Neuron (in vitro differentiated cells): ENCODE data around the gene RUSF1.
"Not testable (repeated sequence)": the region's sequence is repeated elsewhere in the genome, so short reads cannot be mapped to it uniquely, and the experiment has no call there.

Experiments
- H2AFZ ChIP-seq: one replicate; pipeline ENCODE4 v1.6.1; 2013; ENCODE audit warnings: low read depth, mild to moderate bottlenecking, inconsistent platforms, low read length, moderate library complexity
- H3K27me3 ChIP-seq: one replicate; pipeline ENCODE4 v1.6.1; 2013; ENCODE audit warnings: low read length; ENCODE audit not compliant: insufficient read depth
- H3K36me3 ChIP-seq: one replicate; pipeline ENCODE4 v1.6.1; 2013; ENCODE audit warnings: low read length; ENCODE audit not compliant: insufficient read depth
- H3K4me1 ChIP-seq: one replicate; pipeline ENCODE4 v1.6.1; 2013; ENCODE audit warnings: low read length; ENCODE audit not compliant: insufficient read depth
- H3K4me3 ChIP-seq: 2 replicates; pipeline ENCODE4 v1.5.1; 2013; ENCODE audit warnings: mild to moderate bottlenecking, low read length, moderate library complexity
- H3K9me3 ChIP-seq: one replicate; pipeline ENCODE4 v1.6.1; 2013; ENCODE audit warnings: low read length

RUSF1 gene

DNA sequence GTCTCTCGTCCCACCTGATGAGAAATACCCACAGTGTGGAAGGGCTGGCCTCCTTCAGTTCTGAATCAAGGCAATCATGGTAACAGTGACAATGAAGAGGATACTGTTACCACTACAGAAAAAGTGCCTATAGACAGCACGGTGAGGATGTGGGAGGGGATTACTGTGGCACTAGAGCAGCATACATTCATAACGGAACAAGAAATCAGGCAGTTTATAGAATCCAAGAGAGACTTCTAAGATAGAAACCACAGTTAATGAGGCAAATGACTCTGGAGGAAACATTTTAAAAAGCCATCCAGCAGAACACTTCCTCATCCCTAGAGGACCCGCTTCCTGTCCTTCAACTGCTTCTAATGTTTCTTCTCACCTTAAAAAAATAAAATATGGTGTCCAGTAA is 2.7 kb downstream of the RUSF1 start:
- H3K4me3 ChIP-seq = no peak overlapping the region
- peaks cover 13% of the 10 kb centered on the region for H3K36me3 ChIP-seq
- no peaks in the 10 kb centered on the region for H3K9me3 ChIP-seq
- H2AFZ ChIP-seq = no peak overlapping the region
- peaks cover 20% of the 10 kb centered on the region for H3K4me1 ChIP-seq
- no peaks in the 10 kb centered on the region for H3K27me3 ChIP-seq

- H3K4me1 ChIP-seq = peaks cover 15% of the 10 kb centered on the region
- H2AFZ ChIP-seq = no peak overlapping the region
- peaks cover 24% of the 10 kb centered on the region for H3K36me3 ChIP-seq
- H3K4me3 ChIP-seq = no peak overlapping the region
- no peaks in the 10 kb centered on the region for H3K27me3 ChIP-seq
- no peaks in the 10 kb centered on the region for H3K9me3 ChIP-seq
Observed at GRCh38 chr16:31504159-31504558, 4.0 kb downstream of the RUSF1 start.

- Histone ChIP-seq H3K36me3 (peaks cover 29% of the 10 kb centered on the region), H3K4me1 (peaks cover 10% of the 10 kb centered on the region)
- H3K9me3 ChIP-seq, H3K27me3 ChIP-seq, H3K4me3 ChIP-seq, H2AFZ ChIP-seq: not testable (repeated sequence)
Observed at GRCh38 chr16:31503555-31503954, 4.6 kb downstream of the RUSF1 start.

- Histone ChIP-seq H2AFZ (no peak overlapping the region), H3K4me1 (peaks cover 10% of the 10 kb centered on the region), H3K36me3 (peaks cover 35% of the 10 kb centered on the region), H3K9me3 (no peaks in the 10 kb centered on the region), H3K27me3 (no peaks in the 10 kb centered on the region), H3K4me3 (no peak overlapping the region)
Observed at GRCh38 chr16:31502981-31503380, 5.2 kb downstream of the RUSF1 start.

GRCh38 chr16:31501966-31502348 is 6.2 kb downstream of the RUSF1 start:
- Histone ChIP-seq H3K9me3 (no peaks in the 10 kb centered on the region), H3K36me3 (peaks cover 41% of the 10 kb centered on the region), H2AFZ (no peak overlapping the region), H3K27me3 (no peaks in the 10 kb centered on the region), H3K4me1 (peaks cover 4% of the 10 kb centered on the region), H3K4me3 (no peak overlapping the region)

GRCh38 chr16:31501226-31501965 is 6.8 kb downstream of the RUSF1 start:
- Histone ChIP-seq H2AFZ (no peak overlapping the region), H3K4me1 (no peaks in the 10 kb centered on the region), H3K27me3 (no peaks in the 10 kb centered on the region), H3K36me3 (peaks cover 46% of the 10 kb centered on the region), H3K9me3 (no peaks in the 10 kb centered on the region), H3K4me3 (no peak overlapping the region)

DNA sequence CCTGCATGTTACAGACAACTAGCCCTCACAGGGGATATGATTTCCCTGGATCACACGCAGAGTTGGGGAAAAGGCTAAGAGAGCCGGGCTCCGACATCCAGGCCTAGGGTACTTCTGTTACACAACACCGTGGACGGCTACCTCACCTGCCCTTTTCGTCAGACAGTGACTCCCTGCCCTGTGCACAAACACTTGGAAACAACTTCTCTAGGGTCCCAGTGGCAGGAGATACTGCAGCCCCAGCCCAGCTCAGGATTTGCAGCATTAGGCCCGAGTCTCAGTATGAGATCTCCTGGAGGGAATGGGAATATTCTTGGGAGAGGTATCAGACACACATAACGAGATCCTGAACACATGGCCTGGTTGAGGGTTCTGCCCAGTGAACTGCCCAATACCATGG is 8.3 kb downstream of the RUSF1 start:
- no peaks in the 10 kb centered on the region for H3K9me3 ChIP-seq
- H3K27me3 ChIP-seq = no peaks in the 10 kb centered on the region
- H3K4me3 ChIP-seq = no peak overlapping the region
- H3K36me3 ChIP-seq = peaks cover 48% of the 10 kb centered on the region
- H3K4me1 ChIP-seq = no peaks in the 10 kb centered on the region
- H2AFZ ChIP-seq = no peak overlapping the region

DNA sequence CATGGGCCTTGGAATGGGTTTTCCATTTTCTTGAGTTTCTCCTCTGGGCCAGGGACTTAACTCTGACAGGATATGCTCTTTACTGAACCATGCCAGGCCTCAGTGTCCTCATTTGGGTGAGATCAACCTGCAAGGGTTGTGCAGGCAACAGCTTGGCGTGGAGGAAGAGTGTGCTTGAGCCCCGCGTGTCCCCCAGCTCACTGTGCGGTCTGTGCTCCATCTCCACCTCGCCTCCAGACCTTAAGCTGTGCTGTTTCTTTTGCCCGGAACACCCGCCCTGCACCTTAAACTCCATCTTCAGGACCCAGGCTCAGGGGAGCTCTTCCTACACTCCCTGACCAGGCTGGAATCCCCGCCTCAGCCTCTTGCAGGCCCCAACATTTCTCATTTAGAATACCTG is 9.7 kb downstream of the RUSF1 start:
- H3K27me3 ChIP-seq = no peaks in the 10 kb centered on the region
- H3K9me3 ChIP-seq = no peaks in the 10 kb centered on the region
- H3K36me3 ChIP-seq = peaks cover 54% of the 10 kb centered on the region
- H3K4me3 ChIP-seq = no peak overlapping the region
- no peak overlapping the region for H2AFZ ChIP-seq
- no peaks in the 10 kb centered on the region for H3K4me1 ChIP-seq

- no peak overlapping the region for H2AFZ ChIP-seq
- H3K9me3 ChIP-seq = no peaks in the 10 kb centered on the region
- no peaks in the 10 kb centered on the region for H3K27me3 ChIP-seq
- H3K36me3 ChIP-seq = peaks cover 71% of the 10 kb centered on the region
- H3K4me1 ChIP-seq = no peaks in the 10 kb centered on the region
- H3K4me3 ChIP-seq = no peak overlapping the region
Observed at GRCh38 chr16:31496670-31497069, 11.5 kb downstream of the RUSF1 start.

GRCh38 chr16:31493506-31494125 is 14.6 kb downstream of the RUSF1 start:
- Histone ChIP-seq H3K4me3 (no peak overlapping the region), H3K4me1 (no peaks in the 10 kb centered on the region), H3K27me3 (no peaks in the 10 kb centered on the region), H3K36me3 (peaks cover 78% of the 10 kb centered on the region), H3K9me3 (no peaks in the 10 kb centered on the region), H2AFZ (no peak overlapping the region)

DNA sequence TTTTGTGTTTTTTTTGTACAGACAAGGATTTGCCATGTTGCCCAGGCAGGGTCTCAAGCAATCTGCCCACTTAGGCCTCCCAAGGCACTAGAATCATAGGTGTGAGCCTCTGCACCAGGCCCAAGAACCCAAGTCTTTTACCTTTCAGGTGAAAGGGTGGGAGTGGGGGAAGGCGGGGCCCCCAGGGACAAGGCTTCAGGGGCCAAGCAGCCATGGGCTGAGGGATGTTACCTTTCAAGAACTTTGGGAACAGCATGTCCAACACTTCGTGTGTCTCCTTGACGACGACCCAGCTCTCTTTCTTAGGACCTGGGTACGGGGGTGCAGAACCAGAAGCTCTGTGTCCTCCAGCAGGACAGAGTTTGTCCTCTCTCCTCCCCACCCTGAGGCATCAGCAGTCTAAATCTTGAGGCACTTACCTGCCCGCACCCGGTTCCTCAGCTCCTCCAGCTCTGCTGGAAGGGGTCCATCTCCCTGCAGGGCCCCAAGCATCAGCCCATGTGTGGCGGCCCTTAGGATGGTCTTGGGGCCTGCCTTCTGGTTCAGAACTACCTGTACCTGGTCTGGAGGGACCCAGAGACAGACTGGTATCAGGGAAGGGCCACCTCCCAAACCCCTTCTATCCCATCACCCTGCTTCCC is 16.3 kb downstream of the RUSF1 start:
- Histone ChIP-seq H3K36me3 (peaks cover 69% of the 10 kb centered on the region), H3K9me3 (peaks cover 2% of the 10 kb centered on the region), H3K4me3 (no peak overlapping the region), H3K4me1 (no peaks in the 10 kb centered on the region), H2AFZ (no peak overlapping the region), H3K27me3 (no peaks in the 10 kb centered on the region)

DNA sequence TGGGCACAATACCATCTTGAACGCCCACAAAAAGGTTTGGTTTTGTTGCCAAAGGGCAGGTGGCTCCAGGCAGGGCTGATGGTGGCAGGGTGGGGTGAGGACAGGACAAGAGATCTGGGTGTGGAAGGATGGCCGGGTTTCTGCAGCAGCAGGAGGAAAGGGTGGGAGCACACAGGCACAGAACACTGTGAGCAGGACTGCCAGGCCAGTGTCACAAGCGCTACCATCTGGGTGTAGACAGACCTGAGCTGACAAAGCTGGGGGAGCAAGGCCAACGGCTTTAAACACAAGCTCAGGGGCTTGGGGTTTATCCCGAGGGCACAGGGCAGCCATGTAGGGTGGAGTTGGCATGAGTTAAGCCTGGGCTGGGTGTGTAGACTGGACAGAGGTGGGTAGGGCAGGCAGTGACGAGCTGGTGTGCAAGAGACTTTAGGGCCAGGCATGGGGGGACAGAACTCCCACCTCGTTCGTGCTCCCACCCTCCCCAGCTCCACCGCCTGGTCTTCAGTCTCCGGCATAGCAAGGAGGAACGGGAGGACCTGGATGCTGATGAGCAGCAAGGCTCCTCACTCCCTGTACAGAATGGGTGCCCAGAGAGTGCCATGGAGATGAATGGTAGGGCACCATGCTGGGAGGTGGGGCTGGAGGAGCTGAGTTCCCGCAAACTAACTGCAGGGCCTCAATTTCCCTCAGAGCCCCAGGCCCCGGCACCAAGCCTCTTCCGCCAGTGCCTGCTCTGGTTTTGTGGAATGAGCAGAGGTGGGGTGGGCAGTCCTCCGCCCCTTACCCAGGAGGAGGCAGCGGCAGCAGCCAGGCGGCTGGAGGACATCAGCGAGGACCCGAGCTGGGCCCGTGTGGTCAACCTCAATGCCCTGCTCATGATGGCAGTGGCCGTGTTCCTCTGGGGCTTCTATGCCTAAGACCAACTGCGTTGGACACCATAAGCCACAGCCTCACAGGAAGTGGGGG is 18.3 kb downstream of the RUSF1 start:
- peaks cover 53% of the 10 kb centered on the region for H3K36me3 ChIP-seq
- no peak overlapping the region for H2AFZ ChIP-seq
- peaks cover 2% of the 10 kb centered on the region for H3K9me3 ChIP-seq
- H3K4me3 ChIP-seq = no peak overlapping the region
- H3K27me3 ChIP-seq = no peaks in the 10 kb centered on the region
- H3K4me1 ChIP-seq = no peaks in the 10 kb centered on the region

- H3K4me3 ChIP-seq = no peak overlapping the region
- no peaks in the 10 kb centered on the region for H3K27me3 ChIP-seq
- H3K9me3 ChIP-seq = peaks cover 2% of the 10 kb centered on the region
- no peak overlapping the region for H2AFZ ChIP-seq
- peaks cover 5% of the 10 kb centered on the region for H3K4me1 ChIP-seq
- peaks cover 53% of the 10 kb centered on the region for H3K36me3 ChIP-seq
Observed at GRCh38 chr16:31489298-31489564, 19.0 kb downstream of the RUSF1 start.
